Endothelial cell of umbilical vein (primary cell): ENCODE data around the gene APBB2.

Experiments used
- EZH2 ChIP-seq: IDR thresholded peaks from 2 replicates; pipeline ENCODE4 v1.6.1; 2012; ENCODE audit warnings: borderline replicate concordance, low read depth, mild to moderate bottlenecking, moderate library complexity, low read length, inconsistent platforms; ENCODE audit not compliant: severe bottlenecking
- FOS ChIP-seq: IDR thresholded peaks from 2 replicates; pipeline ENCODE4 v1.6.1; 2011; ENCODE audit warnings: mild to moderate bottlenecking, low read length, moderate library complexity, borderline replicate concordance; ENCODE audit not compliant: insufficient read depth
- GATA2 ChIP-seq: IDR thresholded peaks from 2 replicates; pipeline ENCODE4 v1.7.0; 2011; ENCODE audit warnings: low read depth, mild to moderate bottlenecking, moderate library complexity, mixed read lengths, low read length; ENCODE audit not compliant: insufficient read length, insufficient read depth
- JUN ChIP-seq: IDR thresholded peaks from 2 replicates; pipeline ENCODE4 v1.6.1; 2011; ENCODE audit warnings: borderline replicate concordance, low read depth; ENCODE audit not compliant: insufficient read length, insufficient read depth
- MYC ChIP-seq: IDR thresholded peaks from one replicate; pipeline ENCODE4 v1.6.1; 2011; ENCODE audit warnings: mild to moderate bottlenecking, low read depth, low read length
- POLR2A ChIP-seq: IDR thresholded peaks from 2 replicates; pipeline ENCODE4 v1.6.1; 2012; ENCODE audit warnings: low read depth, mild to moderate bottlenecking, control low read depth, low read length
- POLR2AphosphoS5 ChIP-seq: IDR thresholded peaks from 2 replicates; pipeline ENCODE4 v1.6.1; 2012; ENCODE audit warnings: low read depth, mild to moderate bottlenecking, control low read depth, low read length, moderate library complexity; ENCODE audit not compliant: insufficient read depth
- TF ChIP-seq, protein P1 (sequence below), 2 donors: IDR thresholded peaks; 1 replicate in 1 of 2; 2 replicates in 1 of 2; pipeline ENCODE4 v1.5.1; 2011; ENCODE audit warnings: low read length in 2 of 2, mild to moderate bottlenecking in 2 of 2, moderate library complexity in 2 of 2, control low read depth in 1 of 2, inconsistent platforms in 1 of 2, low read depth in 1 of 2; ENCODE audit not compliant: insufficient read depth in 1 of 2; ENCODE audit errors: extremely low read depth in 1 of 2
- TF ChIP-seq, protein P2 (sequence below): IDR thresholded peaks from 2 replicates; pipeline ENCODE4 v1.6.1; 2011; ENCODE audit not compliant: insufficient read depth, insufficient read length

DNA sequence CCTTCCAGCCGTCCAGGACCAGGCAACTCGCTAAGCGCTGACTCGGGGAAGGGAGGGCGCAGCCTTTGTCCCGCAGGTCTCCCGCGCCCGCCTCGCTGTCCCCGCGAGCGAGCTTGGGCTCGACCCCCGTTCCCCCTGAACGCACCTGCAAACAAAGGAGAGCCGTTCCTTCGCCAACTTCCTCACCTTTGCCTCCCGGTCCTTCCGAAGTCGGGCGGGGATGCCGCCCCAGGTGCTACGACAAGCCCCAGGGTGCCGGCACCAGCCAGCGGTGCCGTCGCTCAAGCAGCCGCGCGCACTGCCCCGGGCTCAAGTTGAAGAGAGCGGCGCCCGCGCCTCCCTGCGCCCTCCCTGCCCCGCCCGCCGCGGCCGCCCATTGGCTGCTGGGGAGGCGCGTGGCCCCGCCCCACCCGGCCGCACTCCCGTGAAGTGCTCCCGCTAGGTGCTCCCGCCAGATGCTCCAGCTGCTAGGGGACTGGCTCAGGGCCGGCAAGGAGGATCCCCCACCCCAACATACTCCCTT, 357.4 kb downstream of the APBB2 start:
- TF ChIP-seq, protein P1, sequence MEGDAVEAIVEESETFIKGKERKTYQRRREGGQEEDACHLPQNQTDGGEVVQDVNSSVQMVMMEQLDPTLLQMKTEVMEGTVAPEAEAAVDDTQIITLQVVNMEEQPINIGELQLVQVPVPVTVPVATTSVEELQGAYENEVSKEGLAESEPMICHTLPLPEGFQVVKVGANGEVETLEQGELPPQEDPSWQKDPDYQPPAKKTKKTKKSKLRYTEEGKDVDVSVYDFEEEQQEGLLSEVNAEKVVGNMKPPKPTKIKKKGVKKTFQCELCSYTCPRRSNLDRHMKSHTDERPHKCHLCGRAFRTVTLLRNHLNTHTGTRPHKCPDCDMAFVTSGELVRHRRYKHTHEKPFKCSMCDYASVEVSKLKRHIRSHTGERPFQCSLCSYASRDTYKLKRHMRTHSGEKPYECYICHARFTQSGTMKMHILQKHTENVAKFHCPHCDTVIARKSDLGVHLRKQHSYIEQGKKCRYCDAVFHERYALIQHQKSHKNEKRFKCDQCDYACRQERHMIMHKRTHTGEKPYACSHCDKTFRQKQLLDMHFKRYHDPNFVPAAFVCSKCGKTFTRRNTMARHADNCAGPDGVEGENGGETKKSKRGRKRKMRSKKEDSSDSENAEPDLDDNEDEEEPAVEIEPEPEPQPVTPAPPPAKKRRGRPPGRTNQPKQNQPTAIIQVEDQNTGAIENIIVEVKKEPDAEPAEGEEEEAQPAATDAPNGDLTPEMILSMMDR (IDR thresholded peaks at IDR 0.05; ENCODE audit: extremely low read depth in 1 of 2, insufficient read depth in 1 of 2, low read depth in 1 of 2, low read length in 2 of 2) = no peak
- TF ChIP-seq POLR2A (no peak), JUN (no peak), EZH2 (no peak), POLR2AphosphoS5 (no peak), FOS (no peak), MYC (no peak), GATA2 (no peak)
- TF ChIP-seq, protein P2, sequence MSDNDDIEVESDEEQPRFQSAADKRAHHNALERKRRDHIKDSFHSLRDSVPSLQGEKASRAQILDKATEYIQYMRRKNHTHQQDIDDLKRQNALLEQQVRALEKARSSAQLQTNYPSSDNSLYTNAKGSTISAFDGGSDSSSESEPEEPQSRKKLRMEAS = no peak
